ENCODE measurements around the gene SFXN3. TPM values are rescaled to one million over a fixed set of nuclear protein-coding genes. Genes with fewer than 3 reads are reported as not detected.

SFXN3 gene
- total RNA-seq, 1 experiment from 2014 or later: 16.9 TPM

- POLR2A ChIA-PET (ENCODE audit: low non-redundant PET): no interaction called here
Measured at GRCh38 chr10:100986623-100986951, 44.4 kb upstream of the SFXN3 start.

GRCh38 chr10:100986952-100987684 is 43.9 kb upstream of the SFXN3 start, which contains the start of the genes MRPL43 and TWNK:
Gene MRPL43, minus strand, starts transcription at chr10:100987497. Its CDS starts 54 bp downstream, at chr10:100987443.
Gene TWNK, plus strand, starts transcription at chr10:100987543. Its CDS starts 668 bp downstream, at chr10:100988211.
- CTCF ChIA-PET: interaction anchor here (1.2 kb wide), 1 partner anchor 11 kb away, joined by 4 read pairs; no protein-coding TSS in a partner anchor
- peak; percentile 90 for DNase-seq (ENCODE audit: low spot score)
- TF ChIP-seq, protein P1, sequence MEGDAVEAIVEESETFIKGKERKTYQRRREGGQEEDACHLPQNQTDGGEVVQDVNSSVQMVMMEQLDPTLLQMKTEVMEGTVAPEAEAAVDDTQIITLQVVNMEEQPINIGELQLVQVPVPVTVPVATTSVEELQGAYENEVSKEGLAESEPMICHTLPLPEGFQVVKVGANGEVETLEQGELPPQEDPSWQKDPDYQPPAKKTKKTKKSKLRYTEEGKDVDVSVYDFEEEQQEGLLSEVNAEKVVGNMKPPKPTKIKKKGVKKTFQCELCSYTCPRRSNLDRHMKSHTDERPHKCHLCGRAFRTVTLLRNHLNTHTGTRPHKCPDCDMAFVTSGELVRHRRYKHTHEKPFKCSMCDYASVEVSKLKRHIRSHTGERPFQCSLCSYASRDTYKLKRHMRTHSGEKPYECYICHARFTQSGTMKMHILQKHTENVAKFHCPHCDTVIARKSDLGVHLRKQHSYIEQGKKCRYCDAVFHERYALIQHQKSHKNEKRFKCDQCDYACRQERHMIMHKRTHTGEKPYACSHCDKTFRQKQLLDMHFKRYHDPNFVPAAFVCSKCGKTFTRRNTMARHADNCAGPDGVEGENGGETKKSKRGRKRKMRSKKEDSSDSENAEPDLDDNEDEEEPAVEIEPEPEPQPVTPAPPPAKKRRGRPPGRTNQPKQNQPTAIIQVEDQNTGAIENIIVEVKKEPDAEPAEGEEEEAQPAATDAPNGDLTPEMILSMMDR (conservative IDR thresholded peaks at IDR 0.05; ENCODE audit: low read depth, low read length): no peak
- TF ChIP-seq EZH2 (IDR thresholded peaks at IDR 0.05; ENCODE audit: borderline replicate concordance, low read depth, low read length, poor library complexity, severe bottlenecking): no peak
- H3K27ac ChIP-seq (ENCODE audit: low read depth, low read length, poor library complexity, severe bottlenecking): peak within 1 kb of the TSS; percentile 83
- peak within 1 kb of the TSS; percentile 93 for H3K4me3 ChIP-seq (ENCODE audit: low read depth, low read length, poor library complexity, severe bottlenecking)
- intact Hi-C loops (cut with micrococcal nuclease; ENCODE audit: unreplicated experiment): no loop called here
- H3K36me3 ChIP-seq (ENCODE audit: insufficient read depth, low read length, poor library complexity, severe bottlenecking): peaks cover 34% of the 10 kb centered on the region
- POLR2A ChIA-PET (ENCODE audit: low non-redundant PET): no interaction called here
- no peaks in the 10 kb centered on the region for H3K27me3 ChIP-seq (replicated peaks; ENCODE audit: insufficient read depth, low read depth, low read length, poor library complexity)
- no peaks in the 10 kb centered on the region for H3K9me3 ChIP-seq (ENCODE audit: low read depth, low read length, poor library complexity, severe bottlenecking)
- no TSS peak for BruUV-seq (replicated peaks)
- peaks cover 24% of the 10 kb centered on the region for H3K4me1 ChIP-seq (ENCODE audit: insufficient read depth, low read length, poor library complexity, severe bottlenecking)

More at GRCh38 chr10:100986623-100986951, 44.4 kb upstream of the SFXN3 start:
- TF ChIP-seq EZH2 (IDR thresholded peaks at IDR 0.05; ENCODE audit: borderline replicate concordance, low read depth, low read length, poor library complexity, severe bottlenecking): no peak
- TF ChIP-seq, protein P1 (conservative IDR thresholded peaks at IDR 0.05; ENCODE audit: low read depth, low read length): no peak
- Histone ChIP-seq H3K9me3 (ENCODE audit: low read depth, low read length, poor library complexity, severe bottlenecking) (no peaks in the 10 kb centered on the region), H3K27me3 (replicated peaks; ENCODE audit: insufficient read depth, low read depth, low read length, poor library complexity) (no peaks in the 10 kb centered on the region), H3K4me3 (ENCODE audit: low read depth, low read length, poor library complexity, severe bottlenecking) (peak overlapping the region; percentile 93), H3K27ac (ENCODE audit: low read depth, low read length, poor library complexity, severe bottlenecking) (peak overlapping the region; percentile 83), H3K36me3 (ENCODE audit: insufficient read depth, low read length, poor library complexity, severe bottlenecking) (peaks cover 33% of the 10 kb centered on the region), H3K4me1 (ENCODE audit: insufficient read depth, low read length, poor library complexity, severe bottlenecking) (peaks cover 24% of the 10 kb centered on the region)
- CTCF ChIA-PET: interaction anchor here (0.5 kb wide), 1 partner anchor 558 kb away, joined by 3 read pairs; no protein-coding TSS in a partner anchor
- no TSS peak for BruUV-seq (replicated peaks)
- intact Hi-C loops (cut with micrococcal nuclease; ENCODE audit: unreplicated experiment): no loop called here
- no peak for DNase-seq (ENCODE audit: low spot score)

GRCh38 chr10:100987685-100988049 is 43.4 kb upstream of the SFXN3 start:
- Histone ChIP-seq H3K27ac (ENCODE audit: low read depth, low read length, poor library complexity, severe bottlenecking) (peak overlapping the region; percentile 83), H3K9me3 (ENCODE audit: low read depth, low read length, poor library complexity, severe bottlenecking) (no peaks in the 10 kb centered on the region), H3K4me1 (ENCODE audit: insufficient read depth, low read length, poor library complexity, severe bottlenecking) (peaks cover 24% of the 10 kb centered on the region), H3K4me3 (ENCODE audit: low read depth, low read length, poor library complexity, severe bottlenecking) (peak overlapping the region; percentile 93), H3K27me3 (replicated peaks; ENCODE audit: insufficient read depth, low read depth, low read length, poor library complexity) (no peaks in the 10 kb centered on the region), H3K36me3 (ENCODE audit: insufficient read depth, low read length, poor library complexity, severe bottlenecking) (peaks cover 34% of the 10 kb centered on the region)
- intact Hi-C loops (cut with micrococcal nuclease; ENCODE audit: unreplicated experiment): no loop called here
- CTCF ChIA-PET: interaction anchor here (1.2 kb wide), 1 partner anchor 10 kb away, joined by 4 read pairs; no protein-coding TSS in a partner anchor
- POLR2A ChIA-PET (ENCODE audit: low non-redundant PET): no interaction called here
- DNase-seq (ENCODE audit: low spot score): no peak
- no peak for TF ChIP-seq EZH2 (IDR thresholded peaks at IDR 0.05; ENCODE audit: borderline replicate concordance, low read depth, low read length, poor library complexity, severe bottlenecking)
- TF ChIP-seq, protein P1 (conservative IDR thresholded peaks at IDR 0.05; ENCODE audit: low read depth, low read length): no peak
- BruUV-seq (replicated peaks): TSS peak; percentile 84

All from A673 (cell line).